22Rv1 (cell line): ENCODE measurements around the gene HLA-F.

Experiments
- ZFX ChIP-seq: fragments of 450-650 bp; IDR thresholded peaks from 2 replicates; pipeline ENCODE4 v1.6.1; 2017; ENCODE audit warnings: antibody characterized with exemption, borderline replicate concordance
- TF ChIP-seq, protein P1 (sequence below): fragments of 450-650 bp; IDR thresholded peaks from 2 replicates; pipeline ENCODE4 v1.5.1; 2017; ENCODE audit warnings: mild to moderate bottlenecking

DNA sequence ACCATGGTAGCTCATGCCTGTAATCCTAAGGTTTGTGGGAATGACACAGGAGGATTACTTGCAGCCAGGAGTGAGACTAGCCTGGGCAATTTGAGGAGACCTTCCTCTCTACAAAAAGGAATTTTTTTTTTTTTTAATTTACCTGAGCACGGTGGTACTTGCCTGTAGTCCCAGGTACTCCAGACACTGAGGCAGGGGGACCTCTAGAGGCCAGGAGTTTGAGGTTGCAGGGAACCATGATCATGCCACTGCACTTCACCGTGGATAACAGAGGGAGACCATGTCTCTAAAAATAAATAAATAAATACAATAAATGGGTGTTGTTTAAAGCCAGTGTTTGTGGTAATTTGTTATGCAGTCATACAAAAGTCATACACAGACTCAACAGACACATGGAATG is 2.4 kb upstream of the HLA-F start:
- TF ChIP-seq, protein P1, sequence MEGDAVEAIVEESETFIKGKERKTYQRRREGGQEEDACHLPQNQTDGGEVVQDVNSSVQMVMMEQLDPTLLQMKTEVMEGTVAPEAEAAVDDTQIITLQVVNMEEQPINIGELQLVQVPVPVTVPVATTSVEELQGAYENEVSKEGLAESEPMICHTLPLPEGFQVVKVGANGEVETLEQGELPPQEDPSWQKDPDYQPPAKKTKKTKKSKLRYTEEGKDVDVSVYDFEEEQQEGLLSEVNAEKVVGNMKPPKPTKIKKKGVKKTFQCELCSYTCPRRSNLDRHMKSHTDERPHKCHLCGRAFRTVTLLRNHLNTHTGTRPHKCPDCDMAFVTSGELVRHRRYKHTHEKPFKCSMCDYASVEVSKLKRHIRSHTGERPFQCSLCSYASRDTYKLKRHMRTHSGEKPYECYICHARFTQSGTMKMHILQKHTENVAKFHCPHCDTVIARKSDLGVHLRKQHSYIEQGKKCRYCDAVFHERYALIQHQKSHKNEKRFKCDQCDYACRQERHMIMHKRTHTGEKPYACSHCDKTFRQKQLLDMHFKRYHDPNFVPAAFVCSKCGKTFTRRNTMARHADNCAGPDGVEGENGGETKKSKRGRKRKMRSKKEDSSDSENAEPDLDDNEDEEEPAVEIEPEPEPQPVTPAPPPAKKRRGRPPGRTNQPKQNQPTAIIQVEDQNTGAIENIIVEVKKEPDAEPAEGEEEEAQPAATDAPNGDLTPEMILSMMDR = peak; percentile 18; the same call in 1 of the 2 replicates
- TF ChIP-seq ZFX = no peak
